ENCODE data around the gene MPDU1.

The MPDU1 gene

DNA sequence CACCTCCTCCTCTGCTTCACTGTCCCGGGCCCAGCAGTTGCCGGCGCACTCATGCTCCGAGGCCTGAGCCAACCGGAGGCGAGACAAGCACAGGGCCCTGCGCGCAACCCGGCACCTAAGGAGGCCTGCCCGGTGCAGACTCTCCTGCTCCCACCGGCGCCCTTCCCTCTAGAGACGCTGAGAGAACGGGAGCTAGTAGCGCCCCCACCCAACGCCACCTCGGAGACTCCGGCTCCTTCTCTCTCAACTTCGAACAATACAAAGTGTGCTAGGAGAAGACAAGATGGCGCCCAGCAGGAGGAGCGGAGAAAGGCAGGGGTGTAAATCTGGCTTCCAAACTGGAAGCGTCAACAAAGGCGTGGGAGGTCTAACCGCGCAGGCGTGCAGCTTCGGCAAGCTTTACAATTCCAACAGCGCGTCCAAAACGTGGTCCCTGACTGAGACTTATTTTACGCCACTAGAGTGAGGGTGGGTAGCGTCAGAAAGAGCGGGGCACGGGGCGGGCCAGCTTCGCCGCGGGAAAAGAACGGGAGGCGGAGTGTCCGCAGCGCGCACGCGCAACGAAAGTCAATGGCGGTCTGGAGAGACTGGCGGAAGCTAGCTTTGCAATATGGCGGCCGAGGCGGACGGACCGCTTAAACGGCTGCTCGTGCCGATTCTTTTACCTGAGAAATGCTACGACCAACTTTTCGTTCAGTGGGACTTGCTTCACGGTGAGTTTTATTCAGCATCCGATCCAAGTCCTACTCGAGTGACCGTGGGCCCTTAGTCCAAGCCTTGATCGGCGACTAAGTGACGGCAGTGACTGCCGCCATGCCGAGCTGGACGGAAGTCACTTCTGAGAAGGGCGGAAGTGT is at the start of gene MPDU1:
TSS of gene MPDU1 (plus strand) at position 600 of the 857 bp plus-strand sequence. CDS start at position 611, 11 bp downstream.
- peak; percentile 93 for DNase-seq

DNA sequence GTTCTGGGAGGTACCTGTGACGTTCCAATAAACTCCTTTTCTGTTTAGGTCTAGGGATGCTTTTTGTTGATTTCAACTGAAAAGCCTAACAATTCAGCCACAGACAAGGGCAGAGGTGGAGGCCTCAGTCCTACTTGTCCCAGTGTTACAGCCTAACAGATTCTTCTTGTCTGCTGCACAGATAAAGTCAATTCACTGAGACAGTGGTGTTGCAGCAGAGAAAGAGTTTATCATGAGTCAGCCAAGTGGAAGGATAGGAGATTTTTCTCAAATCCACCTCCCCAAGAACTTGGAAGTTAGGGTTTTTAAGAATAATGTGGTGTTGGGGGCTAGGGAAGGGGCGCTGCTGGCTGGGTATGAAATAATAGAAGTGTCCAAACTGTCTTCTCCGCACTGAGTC is 45.6 kb upstream of the MPDU1 start:
- no peak for DNase-seq

DNA sequence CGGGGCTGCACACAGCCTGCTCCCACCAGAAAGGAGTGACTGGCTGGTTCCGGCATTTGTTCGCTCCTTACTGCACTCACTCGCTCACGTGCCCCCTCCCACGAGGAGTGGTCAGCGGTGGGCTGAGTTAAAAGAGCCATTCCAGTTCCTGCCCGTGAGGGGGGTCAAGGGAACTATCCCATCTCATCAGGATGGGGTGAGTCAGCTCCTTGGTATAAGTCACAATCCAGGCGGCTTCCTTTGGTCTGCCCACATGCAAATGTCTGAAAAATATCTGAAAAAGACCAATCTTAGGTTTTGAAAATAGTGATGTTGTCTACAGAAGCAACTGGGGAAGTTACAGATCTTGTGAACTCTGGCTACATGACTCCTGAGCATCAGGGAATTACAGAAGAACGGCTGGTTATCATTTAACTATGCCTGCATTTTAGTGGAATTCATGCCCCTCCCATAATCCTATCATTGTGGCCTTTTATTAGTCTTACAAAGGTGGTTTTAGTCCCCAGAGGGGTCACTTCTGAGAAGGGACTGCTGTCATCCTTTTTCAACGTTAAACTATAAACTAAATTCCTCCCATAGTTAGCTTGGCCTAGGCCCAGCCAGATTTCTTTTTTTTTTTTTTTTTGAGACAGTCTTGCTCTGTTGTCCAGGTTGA is 44.6 kb upstream of the MPDU1 start:
- DNase-seq = no peak

DNA sequence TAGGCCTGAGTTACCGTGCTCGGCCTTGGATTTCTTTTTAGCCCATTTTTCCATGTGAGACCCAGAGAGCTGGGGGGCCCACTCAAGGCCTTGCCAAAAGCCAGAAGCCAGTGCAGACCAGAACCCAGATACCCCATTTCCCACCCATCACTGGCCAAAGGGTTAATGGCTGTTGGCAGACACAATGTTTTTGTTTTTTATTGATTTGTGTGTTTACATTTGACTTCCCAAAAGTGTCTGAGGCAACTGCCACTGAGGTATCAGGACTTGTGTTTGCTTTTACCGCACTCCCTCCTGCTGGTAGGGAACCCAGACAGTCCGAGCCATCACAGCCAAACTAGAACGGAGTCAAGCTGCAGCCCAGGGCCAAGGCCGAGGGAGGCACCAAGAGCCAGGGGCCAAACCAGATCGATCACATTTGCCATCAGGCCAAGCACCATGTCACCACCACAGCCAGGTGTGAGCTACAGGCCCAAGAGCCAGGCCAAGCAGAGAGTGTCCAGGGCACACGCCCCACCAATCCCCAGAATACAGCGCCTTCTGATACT is 42.5 kb upstream of the MPDU1 start:
- no peak for DNase-seq

GRCh38 chr17:7544911-7545310 is 38.7 kb upstream of the MPDU1 start:
- DNase-seq = no peak

- peak; percentile 53 for DNase-seq
These were observed 34.9 kb upstream of the MPDU1 start, which contains the start of gene TNFSF12 for GRCh38 chr17:7548585-7549400. Gene TNFSF12, plus strand, starts transcription at chr17:7549058. Its CDS starts 96 bp downstream, at chr17:7549154.

- DNase-seq = peak; percentile 35
These were observed 34.1 kb upstream of the MPDU1 start for GRCh38 chr17:7549401-7550055.

DNA sequence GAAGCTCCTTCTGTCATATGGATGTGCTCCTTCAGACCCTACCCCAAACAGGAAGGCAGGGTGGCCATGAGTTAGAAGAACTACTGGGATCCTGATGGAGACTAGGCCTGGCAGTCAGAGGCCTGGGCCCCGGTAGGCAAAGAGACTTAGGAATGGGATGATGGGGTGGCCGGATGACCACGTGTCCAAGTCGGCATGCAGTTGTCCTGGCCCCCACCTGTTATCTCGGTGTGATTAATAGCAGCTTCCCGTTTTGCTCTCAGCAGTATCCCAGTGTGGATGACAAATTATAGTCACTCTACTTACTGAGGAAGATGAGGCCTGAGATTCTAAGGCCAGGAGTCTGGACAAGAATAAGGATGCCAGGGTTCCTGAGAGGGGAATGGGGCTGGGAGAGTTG is 33.3 kb upstream of the MPDU1 start:
- DNase-seq = no peak

DNA sequence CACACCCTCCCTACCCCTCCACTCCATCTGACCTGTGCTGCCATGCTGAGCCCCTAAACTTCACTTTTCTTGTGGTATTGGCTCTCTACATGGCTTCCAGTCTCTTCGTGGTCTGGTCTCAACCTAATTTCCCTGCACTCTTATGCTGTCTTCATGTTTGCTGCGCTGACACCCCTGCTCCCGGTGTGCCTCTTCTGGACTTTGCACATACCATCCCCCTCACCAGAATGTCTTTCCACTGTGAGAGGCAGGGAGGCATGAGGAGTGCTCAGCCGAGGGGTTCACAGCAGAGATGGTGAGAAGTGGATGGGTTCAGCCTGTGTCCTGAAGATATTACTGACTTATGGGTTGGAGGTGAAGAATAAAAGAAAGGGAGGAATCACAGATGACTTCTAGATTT is 32.3 kb upstream of the MPDU1 start:
- no peak for DNase-seq

- no peak for DNase-seq
These were observed 31.0 kb upstream of the MPDU1 start for GRCh38 chr17:7552621-7553051.

GRCh38 chr17:7553356-7553755 is 30.3 kb upstream of the MPDU1 start:
- DNase-seq = no peak

DNA sequence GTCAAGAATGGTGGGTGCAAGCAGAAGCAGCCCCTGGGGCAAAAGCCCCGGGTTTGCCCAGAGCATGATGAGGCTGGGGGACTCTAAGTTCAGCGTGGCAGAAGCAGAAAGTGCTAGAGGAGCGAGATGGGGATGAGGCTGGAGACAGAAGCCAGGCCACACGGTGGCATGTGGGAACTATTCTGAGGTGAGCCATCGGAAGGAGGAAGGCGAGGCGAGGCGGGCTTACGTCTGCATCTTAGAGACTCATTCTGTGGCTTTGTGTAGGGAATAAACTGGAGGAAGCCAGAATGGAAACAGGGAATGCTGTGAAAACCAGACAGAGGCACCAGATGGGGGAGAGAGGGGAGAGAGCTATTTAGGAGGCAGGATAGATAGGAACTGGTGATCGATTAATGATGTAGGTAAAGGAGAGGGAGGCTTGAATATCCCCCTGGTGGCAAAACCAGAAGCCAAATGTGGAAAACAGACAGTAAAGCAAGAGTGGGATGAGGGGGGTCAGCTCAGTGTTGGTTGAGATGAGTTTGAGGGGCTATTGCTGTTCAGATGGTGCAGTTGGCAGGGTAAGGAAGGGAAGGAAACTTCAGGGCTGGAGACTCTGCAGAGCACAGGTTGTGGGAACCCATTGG is 28.2 kb upstream of the MPDU1 start:
- no peak for DNase-seq

- DNase-seq = no peak
These were observed 27.0 kb upstream of the MPDU1 start for GRCh38 chr17:7556627-7557026.

GRCh38 chr17:7557147-7557764 is 26.4 kb upstream of the MPDU1 start:
- no peak for DNase-seq

- DNase-seq = no peak
These were observed 25.7 kb upstream of the MPDU1 start for GRCh38 chr17:7557775-7558543.

GRCh38 chr17:7558544-7559319 is 24.9 kb upstream of the MPDU1 start, which contains the start of gene TNFSF13:
Gene TNFSF13, plus strand, starts transcription at chr17:7558750. Its CDS starts 290 bp downstream, at chr17:7559040.
- DNase-seq = no peak

- DNase-seq = no peak
These were observed 24.1 kb upstream of the MPDU1 start for GRCh38 chr17:7559320-7560171.

- DNase-seq = peak; percentile 57
These were observed 23.3 kb upstream of the MPDU1 start for GRCh38 chr17:7560172-7561027.
